ENCODE data around the gene CCDC137. TPM values are rescaled to one million over a fixed set of nuclear protein-coding genes. Genes with fewer than 3 reads are reported as not detected.

Gene CCDC137
- polyA plus RNA-seq, 1 donor from 2014 or later, result 12.2 TPM

GRCh38 chr17:81638683-81639082 is 27.9 kb upstream of the CCDC137 start:
- Histone ChIP-seq H3K27me3 (ENCODE audit: insufficient read depth, low read depth, low read length) (no peaks in the 10 kb centered on the region), H3F3A (ENCODE audit: insufficient read depth, low read length, poor library complexity, severe bottlenecking) (no peaks in the 10 kb centered on the region), H3K9ac (ENCODE audit: low read length) (no peak overlapping the region), H3K4me3 (ENCODE audit: low read length) (no peak overlapping the region), H4K20me1 (ENCODE audit: insufficient read depth) (no peaks in the 10 kb centered on the region), H3K4me2 (ENCODE audit: low read length) (no peak overlapping the region), H3K9me2 (ENCODE audit: insufficient read depth, low read length) (no peaks in the 10 kb centered on the region), H3K36me3 (ENCODE audit: insufficient read depth, low read length) (no peaks in the 10 kb centered on the region), H2AFZ (ENCODE audit: low read depth, low read length) (no peak overlapping the region), H3K79me2 (replicated peaks; ENCODE audit: insufficient read depth, low read length) (peaks cover 26% of the 10 kb centered on the region), H3K9me3 (ENCODE audit: low read length) (no peaks in the 10 kb centered on the region), H3K27ac (ENCODE audit: low read length) (no peak overlapping the region)
- TF ChIP-seq CTCF (IDR thresholded peaks at IDR 0.05; ENCODE audit: poor library complexity, severe bottlenecking) (no peak), SMC3 (conservative IDR thresholded peaks at IDR 0.05; ENCODE audit: poor library complexity) (no peak), TAF1 (IDR thresholded peaks at IDR 0.05; ENCODE audit: low read depth) (no peak), REST (IDR thresholded peaks at IDR 0.05; ENCODE audit: borderline replicate concordance) (no peak), EP300 (conservative IDR thresholded peaks at IDR 0.05; ENCODE audit: poor library complexity, severe bottlenecking) (no peak), RAD21 (conservative IDR thresholded peaks at IDR 0.05) (no peak), EZH2 (IDR thresholded peaks at IDR 0.05; ENCODE audit: borderline replicate concordance, insufficient read depth, low read length, poor library complexity, severe bottlenecking) (no peak), MXI1 (conservative IDR thresholded peaks at IDR 0.05; ENCODE audit: poor library complexity, severe bottlenecking) (no peak), POLR2AphosphoS5 (IDR thresholded peaks at IDR 0.05) (no peak)

- Histone ChIP-seq H4K20me1 (ENCODE audit: insufficient read depth) (no peaks in the 10 kb centered on the region), H3K27me3 (ENCODE audit: insufficient read depth, low read depth, low read length) (no peaks in the 10 kb centered on the region), H3K4me2 (ENCODE audit: low read length) (no peak overlapping the region), H3K9me2 (ENCODE audit: insufficient read depth, low read length) (no peaks in the 10 kb centered on the region), H2AFZ (ENCODE audit: low read depth, low read length) (no peak overlapping the region), H3K9ac (ENCODE audit: low read length) (no peak overlapping the region), H3K4me3 (ENCODE audit: low read length) (no peak overlapping the region), H3K27ac (ENCODE audit: low read length) (no peak overlapping the region), H3F3A (ENCODE audit: insufficient read depth, low read length, poor library complexity, severe bottlenecking) (no peaks in the 10 kb centered on the region), H3K79me2 (replicated peaks; ENCODE audit: insufficient read depth, low read length) (peaks cover 16% of the 10 kb centered on the region), H3K36me3 (ENCODE audit: insufficient read depth, low read length) (no peaks in the 10 kb centered on the region), H3K9me3 (ENCODE audit: low read length) (no peaks in the 10 kb centered on the region)
- TF ChIP-seq POLR2AphosphoS5 (IDR thresholded peaks at IDR 0.05) (no peak), MXI1 (conservative IDR thresholded peaks at IDR 0.05; ENCODE audit: poor library complexity, severe bottlenecking) (no peak), EP300 (conservative IDR thresholded peaks at IDR 0.05; ENCODE audit: poor library complexity, severe bottlenecking) (no peak), RAD21 (conservative IDR thresholded peaks at IDR 0.05) (no peak), CTCF (IDR thresholded peaks at IDR 0.05; ENCODE audit: poor library complexity, severe bottlenecking) (no peak), REST (IDR thresholded peaks at IDR 0.05; ENCODE audit: borderline replicate concordance) (no peak), TAF1 (IDR thresholded peaks at IDR 0.05; ENCODE audit: low read depth) (no peak), EZH2 (IDR thresholded peaks at IDR 0.05; ENCODE audit: borderline replicate concordance, insufficient read depth, low read length, poor library complexity, severe bottlenecking) (no peak), SMC3 (conservative IDR thresholded peaks at IDR 0.05; ENCODE audit: poor library complexity) (no peak)
Observed at GRCh38 chr17:81640011-81640410, 26.5 kb upstream of the CCDC137 start.
